Mesodermal cell (in vitro differentiated cells): ENCODE results near the gene SPAAR.
"Not testable (repeated sequence)": the region's sequence is repeated elsewhere in the genome, so short reads cannot be mapped to it uniquely, and the experiment has no call there.

Experiments
- H3K27ac ChIP-seq: 2 replicates; pipeline ENCODE4 v1.7.0; 2013; ENCODE audit warnings: mild to moderate bottlenecking, low read depth, low read length, moderate library complexity; ENCODE audit not compliant: severe bottlenecking
- H3K36me3 ChIP-seq: 2 replicates; pipeline ENCODE4 v1.7.1; 2013; ENCODE audit warnings: mild to moderate bottlenecking, low read length, moderate library complexity; ENCODE audit not compliant: control insufficient read depth, insufficient read depth
- H3K4me1 ChIP-seq: one replicate; pipeline ENCODE4 v1.7.1; 2013; ENCODE audit warnings: mild to moderate bottlenecking, low read length; ENCODE audit not compliant: insufficient read depth, control insufficient read depth, poor library complexity, severe bottlenecking
- H3K4me3 ChIP-seq: 2 replicates; pipeline ENCODE4 v1.7.0; 2013; ENCODE audit warnings: low read length, control low read depth, mild to moderate bottlenecking; ENCODE audit not compliant: insufficient read depth, poor library complexity, severe bottlenecking; ENCODE audit errors: extremely low read depth
- H3K9me3 ChIP-seq: 2 replicates; pipeline ENCODE4 v1.7.1; 2013; ENCODE audit warnings: mild to moderate bottlenecking, low read length, moderate library complexity; ENCODE audit not compliant: control insufficient read depth
- WGBS, 2 experiments: methylation state at CpG; one replicate each; pipeline ENCODE4 v1.1.5; 2013; ENCODE audit warnings: missing lambda C conversion rate in 2 of 2; ENCODE audit not compliant: insufficient coverage in 2 of 2; 5-methylcytosine and 5-hydroxymethylcytosine counted together

Gene SPAAR

GRCh38 chr9:35871545-35871944 is 37.7 kb upstream of the SPAAR start:
- H3K36me3 ChIP-seq: no peaks in the 10 kb centered on the region
- 64 to 65% methylated on average over 2 of the region's 3 CpGs for whole genome bisulfite sequencing, 2 experiments
- H3K4me1 ChIP-seq: no peaks in the 10 kb centered on the region
- peaks cover 5% of the 10 kb centered on the region for H3K9me3 ChIP-seq
- no peak overlapping the region for H3K4me3 ChIP-seq
- H3K27ac ChIP-seq: no peak overlapping the region

- H3K4me1 ChIP-seq: no peaks in the 10 kb centered on the region
- H3K27ac ChIP-seq: no peak overlapping the region
- H3K4me3 ChIP-seq: no peak overlapping the region
- H3K36me3 ChIP-seq: no peaks in the 10 kb centered on the region
- peaks cover 5% of the 10 kb centered on the region for H3K9me3 ChIP-seq
- WGBS, 2 experiments: no CpG with 5 or more reads among the region's 3 CpGs
Measured at GRCh38 chr9:35872505-35872904, 36.8 kb upstream of the SPAAR start.

GRCh38 chr9:35882263-35882848 is 26.9 kb upstream of the SPAAR start:
- H3K9me3 ChIP-seq: no peaks in the 10 kb centered on the region
- no peaks in the 10 kb centered on the region for H3K36me3 ChIP-seq
- no peak overlapping the region for H3K27ac ChIP-seq
- 20% methylated on average over 1 to 3 of the region's 4 CpGs for WGBS, 2 experiments
- H3K4me3 ChIP-seq: no peak overlapping the region
- H3K4me1 ChIP-seq: no peaks in the 10 kb centered on the region

- H3K27ac ChIP-seq: no peak overlapping the region
- no peaks in the 10 kb centered on the region for H3K4me1 ChIP-seq
- 61 to 74% methylated on average over 2 to 3 of the region's 3 CpGs for WGBS, 2 experiments
- H3K4me3 ChIP-seq: no peak overlapping the region
- no peaks in the 10 kb centered on the region for H3K36me3 ChIP-seq
- H3K9me3 ChIP-seq: no peaks in the 10 kb centered on the region
Measured at GRCh38 chr9:35882996-35883395, 26.3 kb upstream of the SPAAR start.

GRCh38 chr9:35884908-35885307 is 24.4 kb upstream of the SPAAR start:
- H3K4me3 ChIP-seq, H3K4me1 ChIP-seq, H3K9me3 ChIP-seq, H3K36me3 ChIP-seq, H3K27ac ChIP-seq: not testable (repeated sequence)
- 87 to 100% methylated on average over 2 of the region's 3 CpGs for WGBS, 2 experiments

- Histone ChIP-seq H3K4me3 (no peak overlapping the region), H3K9me3 (no peaks in the 10 kb centered on the region), H3K4me1 (no peaks in the 10 kb centered on the region), H3K36me3 (no peaks in the 10 kb centered on the region), H3K27ac (no peak overlapping the region)
- 90 to 91% methylated on average over 2 to 3 of the region's 3 CpGs for WGBS, 2 experiments
Measured at GRCh38 chr9:35891646-35892045, 17.6 kb upstream of the SPAAR start.

GRCh38 chr9:35892051-35892450 is 17.2 kb upstream of the SPAAR start:
- H3K4me1 ChIP-seq: no peaks in the 10 kb centered on the region
- no peak overlapping the region for H3K4me3 ChIP-seq
- 83% methylated on average over 1 of the region's 1 CpG; no CpG with 5 or more reads in 1 of the 2 experiments for WGBS, 2 experiments

GRCh38 chr9:35896570-35896969 is 12.7 kb upstream of the SPAAR start:
- H3K36me3 ChIP-seq: no peaks in the 10 kb centered on the region
- 91% methylated on average over 2 of the region's 2 CpGs; no CpG with 5 or more reads in 1 of the 2 experiments for WGBS, 2 experiments

More at GRCh38 chr9:35892051-35892450, 17.2 kb upstream of the SPAAR start:
- H3K36me3 ChIP-seq: no peaks in the 10 kb centered on the region
- no peaks in the 10 kb centered on the region for H3K9me3 ChIP-seq
- no peak overlapping the region for H3K27ac ChIP-seq

GRCh38 chr9:35897376-35898099 is 11.8 kb upstream of the SPAAR start:
- not testable (repeated sequence) for H3K9me3 ChIP-seq, H3K36me3 ChIP-seq, H3K4me1 ChIP-seq, H3K4me3 ChIP-seq, H3K27ac ChIP-seq
- 91% methylated on average over 6 to 7 of the region's 7 CpGs for WGBS, 2 experiments

More at GRCh38 chr9:35896570-35896969, 12.7 kb upstream of the SPAAR start:
- Histone ChIP-seq H3K9me3 (no peaks in the 10 kb centered on the region), H3K4me1 (no peaks in the 10 kb centered on the region), H3K27ac (no peak overlapping the region), H3K4me3 (no peak overlapping the region)

- Histone ChIP-seq H3K4me3 (no peak overlapping the region), H3K4me1 (no peaks in the 10 kb centered on the region), H3K9me3 (no peaks in the 10 kb centered on the region), H3K36me3 (no peaks in the 10 kb centered on the region), H3K27ac (no peak overlapping the region)
Measured at GRCh38 chr9:35898337-35898736, 11.0 kb upstream of the SPAAR start.

GRCh38 chr9:35899021-35899420 is 10.3 kb upstream of the SPAAR start:
- Histone ChIP-seq H3K36me3 (no peaks in the 10 kb centered on the region), H3K9me3 (no peaks in the 10 kb centered on the region), H3K27ac (no peak overlapping the region), H3K4me3 (no peak overlapping the region), H3K4me1 (no peaks in the 10 kb centered on the region)
- WGBS, 2 experiments: 100% methylated on average over 1 of the region's 2 CpGs
